ENCODE data around the gene ABCF3. TPM values are rescaled to one million over a fixed set of nuclear protein-coding genes. Genes with fewer than 3 reads are reported as not detected.

The ABCF3 gene
- total RNA-seq, 2 donors from 2014 or later, result 41.8 to 46.1 TPM

- ATAC-seq, result no peak
- peaks cover 16 to 45% of the 10 kb centered on the region in 2 donors for H3K36me3 ChIP-seq (replicated peaks in 1 of 2; ENCODE audit: insufficient read depth in 1 of 2, low read depth in 2 of 2)
- TF ChIP-seq POLR2A (IDR thresholded peaks at IDR 0.05), result no peak
- TF ChIP-seq CTCF (IDR thresholded peaks at IDR 0.05), result no peak
- intact Hi-C loops (cut with DNase I), result no loop called here
- H3K9me3 ChIP-seq, result no peaks in the 10 kb centered on the region
- H3K4me1 ChIP-seq, result peaks cover 21% of the 10 kb centered on the region
- no peak overlapping the region for H3K4me3 ChIP-seq
- no peak overlapping the region for H3K27ac ChIP-seq
- no peaks in the 10 kb centered on the region for H3K27me3 ChIP-seq
- no peak for DNase-seq
- 79 to 86% methylated on average over 5 of the region's 5 CpGs for WGBS, 2 donors
Observed at GRCh38 chr3:184183679-184184078, 2.3 kb upstream of the ABCF3 start.

- peaks cover 16 to 47% of the 10 kb centered on the region in 2 donors for H3K36me3 ChIP-seq (replicated peaks in 1 of 2; ENCODE audit: insufficient read depth in 1 of 2, low read depth in 2 of 2)
- H3K27me3 ChIP-seq, result no peaks in the 10 kb centered on the region
- H3K27ac ChIP-seq, result peak overlapping the region; percentile 69 to 84 (median 81)
- intact Hi-C loops (cut with DNase I), result no loop called here
- H3K9me3 ChIP-seq, result no peaks in the 10 kb centered on the region
- H3K4me3 ChIP-seq, result no peak overlapping the region
- no peak for DNase-seq
- ATAC-seq, result no peak
- WGBS, 2 donors, result 93 to 94% methylated on average over 18 of the region's 18 CpGs
- TF ChIP-seq CTCF (IDR thresholded peaks at IDR 0.05) (no peak), POLR2A (IDR thresholded peaks at IDR 0.05) (no peak)
- H3K4me1 ChIP-seq, result peaks cover 21% of the 10 kb centered on the region
Observed at GRCh38 chr3:184184546-184185230, 1.3 kb upstream of the ABCF3 start.

GRCh38 chr3:184185461-184186183, 377 bp upstream of the ABCF3 start:
- intact Hi-C loops (cut with DNase I), result no loop called here
- Histone ChIP-seq H3K4me1 (peaks cover 21% of the 10 kb centered on the region), H3K27ac (peak overlapping the region; percentile 69 to 84 (median 81)), H3K36me3 (replicated peaks in 1 of 2; ENCODE audit: insufficient read depth in 1 of 2, low read depth in 2 of 2) (peaks cover 16 to 44% of the 10 kb centered on the region in 2 donors), H3K4me3 (peak overlapping the region; percentile 31 to 91), H3K9me3 (no peaks in the 10 kb centered on the region), H3K27me3 (no peaks in the 10 kb centered on the region)
- WGBS, 2 donors, result 2 to 12% methylated on average over 8 to 55 of the region's 55 CpGs
- ATAC-seq (peak; percentile 98), DNase-seq (peak; percentile 99 to 100 (median 100))
- no peak for TF ChIP-seq POLR2A (IDR thresholded peaks at IDR 0.05)
- TF ChIP-seq CTCF (IDR thresholded peaks at IDR 0.05), result no peak

- Histone ChIP-seq H3K4me1 (peaks cover 21% of the 10 kb centered on the region), H3K4me3 (peak overlapping the region; percentile 31 to 91), H3K27ac (peak overlapping the region; percentile 61 to 84 (median 81)), H3K9me3 (no peaks in the 10 kb centered on the region), H3K27me3 (no peaks in the 10 kb centered on the region), H3K36me3 (replicated peaks in 1 of 2; ENCODE audit: insufficient read depth in 1 of 2, low read depth in 2 of 2) (peaks cover 14 to 40% of the 10 kb centered on the region in 2 donors)
- intact Hi-C loops (cut with DNase I), result no loop called here
- 0 to 7% methylated on average over 2 to 3 of the region's 3 CpGs for WGBS, 2 donors
- TF ChIP-seq POLR2A (IDR thresholded peaks at IDR 0.05) (no peak), CTCF (IDR thresholded peaks at IDR 0.05) (no peak)
- DNase-seq (no peak), ATAC-seq (no peak)
Observed at GRCh38 chr3:184186902-184187207, 856 bp downstream of the ABCF3 start.
